Keratinocyte (primary cell): Measurements from ENCODE around the gene CCDC15. TPM values are rescaled to one million over a fixed set of nuclear protein-coding genes. Genes with fewer than 3 reads are reported as not detected.
A peak's percentile ranks its signal among the peaks of the same experiment; 100 is the strongest.

Source experiments
- DNase-seq: peaks from one replicate; pipeline ENCODE4 v3.0.0-alpha.2; 2011; ENCODE audit warnings: low read depth, missing footprints, low spot score
- FAIRE-seq: peaks from 2 replicates; lab custom pipeline; 2011; peaks lifted over from hg19 to GRCh38; lab: Jason Lieb, UNC
- H2AFZ ChIP-seq: 2 replicates; pipeline ENCODE4 v1.6.0; 2012; ENCODE audit warnings: low read length, control low read depth, inconsistent platforms; ENCODE audit not compliant: control insufficient read depth
- H3K27ac ChIP-seq: 2 replicates; pipeline ENCODE4 v1.5.1; 2011; ENCODE audit warnings: low read length; ENCODE audit not compliant: control insufficient read depth, insufficient read depth
- H3K27me3 ChIP-seq: 3 replicates; pipeline ENCODE4 v1.6.0; 2011; ENCODE audit warnings: low read length; ENCODE audit not compliant: control insufficient read depth, insufficient read depth; ENCODE audit errors: extremely low read depth
- H3K36me3 ChIP-seq, 2 experiments: 2 replicates in 1 of 2; 3 replicates in 1 of 2; pipeline ENCODE4 v1.5.1; 2011; ENCODE audit warnings: low read length in 2 of 2, mild to moderate bottlenecking in 1 of 2; ENCODE audit not compliant: control insufficient read depth in 2 of 2, insufficient read depth in 2 of 2; ENCODE audit errors: extremely low read depth in 1 of 2
- H3K4me1 ChIP-seq: 3 replicates; pipeline ENCODE4 v1.5.1; 2011; ENCODE audit warnings: low read length; ENCODE audit not compliant: control insufficient read depth, insufficient read depth; ENCODE audit errors: extremely low read depth
- H3K4me2 ChIP-seq: 3 replicates; pipeline ENCODE4 v1.6.0; 2011; ENCODE audit warnings: low read depth, low read length; ENCODE audit not compliant: control insufficient read depth, insufficient read depth; ENCODE audit errors: extremely low read depth
- H3K4me3 ChIP-seq, 3 experiments: fragments of 200-600 bp in 1 of 3; sonication (generic) in 1 of 3; 2 replicates in 2 of 3; 3 replicates in 1 of 3; pipeline ENCODE4 v1.5.1; 2011 to 2016; ENCODE audit warnings: low read length in 3 of 3, mild to moderate bottlenecking in 3 of 3, control low read depth in 2 of 3, inconsistent platforms in 1 of 3, low read depth in 1 of 3, mixed read lengths in 1 of 3, mixed run types in 1 of 3, moderate library complexity in 1 of 3; ENCODE audit not compliant: control insufficient read depth in 2 of 3, insufficient read depth in 2 of 3; ENCODE audit errors: extremely low read depth in 1 of 3
- H3K79me2 ChIP-seq: 2 replicates; pipeline ENCODE4 v1.6.0; 2012; ENCODE audit warnings: low read length; ENCODE audit not compliant: control insufficient read depth, insufficient read depth
- H3K9ac ChIP-seq: 3 replicates; pipeline ENCODE4 v1.6.0; 2011; ENCODE audit warnings: low read length; ENCODE audit not compliant: control insufficient read depth, insufficient read depth; ENCODE audit errors: extremely low read depth
- H3K9me1 ChIP-seq: 3 replicates; pipeline ENCODE4 v1.6.0; 2011; ENCODE audit warnings: low read length; ENCODE audit not compliant: control insufficient read depth, insufficient read depth; ENCODE audit errors: extremely low read depth
- H3K9me3 ChIP-seq: 2 replicates; pipeline ENCODE4 v1.5.1; 2012; ENCODE audit warnings: low read depth, low read length; ENCODE audit not compliant: control insufficient read depth
- H4K20me1 ChIP-seq: 3 replicates; pipeline ENCODE4 v1.6.0; 2011; ENCODE audit warnings: low read length; ENCODE audit not compliant: control insufficient read depth, insufficient read depth; ENCODE audit errors: extremely low read depth
- EZH2 ChIP-seq: IDR thresholded peaks from one replicate; pipeline ENCODE4 v1.6.1; 2012; ENCODE audit warnings: inconsistent platforms, mild to moderate bottlenecking, low read length, moderate library complexity
- dilution Hi-C: fragments of 300-500 bp; cut with MboI; formaldehyde crosslinking; loops from one replicate; pipeline ENCODE4 v1.7.0; 2020; ENCODE audit warnings: low sequenced_read_pairs; ENCODE audit not compliant: extremely low pct_ligation_motif_present
- polyA plus RNA-seq, 5 experiments: library from polyadenylated mRNA; depleted of rRNA in 3 of 5; stranded (reverse) in 3 of 5; stranded (forward) in 1 of 5; unstranded in 1 of 5; fragments of >200 nt; gene quantifications; 1 replicate in 1 of 5; 2 replicates in 3 of 5; 3 replicates in 1 of 5; pipeline versions ENCODE4 v1.2.1 to v1.2.3, GENCODE V29; 2011 to 2012; ENCODE audit warnings: missing spikeins in 2 of 5, low read depth in 1 of 5, low replicate concordance in 1 of 5
- TF ChIP-seq, protein P1 (sequence below), 3 experiments: IDR thresholded peaks in 1 of 3; conservative IDR thresholded peaks in 1 of 3; optimal IDR thresholded peaks in 1 of 3; 2 replicates in 2 of 3; 3 replicates in 1 of 3; pipeline versions ENCODE3 to v1.5.1; 2011; ENCODE audit warnings: low read length in 3 of 3, mild to moderate bottlenecking in 3 of 3, moderate library complexity in 2 of 3, control low read depth in 1 of 3, inconsistent platforms in 1 of 3; ENCODE audit not compliant: insufficient read depth in 2 of 3; ENCODE audit errors: extremely low read depth in 1 of 3

Gene CCDC15
- polyA plus RNA-seq, 1 donor (not counting 4 experiments of a cell fraction or from before 2014, with no cell fraction given), result 2.0 TPM

DNA sequence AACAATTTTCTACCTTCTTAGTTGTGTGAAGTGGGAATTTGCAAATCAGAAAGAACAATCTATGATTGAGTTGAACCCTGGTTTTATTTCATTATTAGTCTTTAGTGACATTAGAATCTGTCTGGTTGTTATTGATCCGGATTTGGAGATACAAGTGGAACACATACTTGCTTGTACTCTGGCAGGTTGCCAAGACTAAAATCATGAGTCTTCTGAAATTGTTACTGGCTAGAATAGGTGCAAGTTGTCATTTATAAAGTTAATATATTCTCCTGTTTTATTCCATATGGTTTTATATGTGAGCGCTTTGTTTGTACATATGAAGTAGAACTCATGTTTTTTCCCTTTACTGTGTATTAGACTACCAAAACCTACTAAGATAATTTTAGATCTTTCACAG, 23.0 kb downstream of the CCDC15 start:
- Histone ChIP-seq H3K79me2 (no peaks in the 10 kb centered on the region), H3K9me3 (no peaks in the 10 kb centered on the region), H3K36me3 (no peaks in the 10 kb centered on the region), H2AFZ (no peak overlapping the region), H4K20me1 (no peaks in the 10 kb centered on the region), H3K9me1 (no peaks in the 10 kb centered on the region), H3K4me3 (no peak overlapping the region), H3K27me3 (no peaks in the 10 kb centered on the region), H3K27ac (no peak overlapping the region), H3K9ac (no peak overlapping the region), H3K4me1 (no peaks in the 10 kb centered on the region), H3K4me2 (no peak overlapping the region)
- dilution Hi-C loops, result no loop called here
- FAIRE-seq, result peak; percentile 29
- TF ChIP-seq, protein P1, sequence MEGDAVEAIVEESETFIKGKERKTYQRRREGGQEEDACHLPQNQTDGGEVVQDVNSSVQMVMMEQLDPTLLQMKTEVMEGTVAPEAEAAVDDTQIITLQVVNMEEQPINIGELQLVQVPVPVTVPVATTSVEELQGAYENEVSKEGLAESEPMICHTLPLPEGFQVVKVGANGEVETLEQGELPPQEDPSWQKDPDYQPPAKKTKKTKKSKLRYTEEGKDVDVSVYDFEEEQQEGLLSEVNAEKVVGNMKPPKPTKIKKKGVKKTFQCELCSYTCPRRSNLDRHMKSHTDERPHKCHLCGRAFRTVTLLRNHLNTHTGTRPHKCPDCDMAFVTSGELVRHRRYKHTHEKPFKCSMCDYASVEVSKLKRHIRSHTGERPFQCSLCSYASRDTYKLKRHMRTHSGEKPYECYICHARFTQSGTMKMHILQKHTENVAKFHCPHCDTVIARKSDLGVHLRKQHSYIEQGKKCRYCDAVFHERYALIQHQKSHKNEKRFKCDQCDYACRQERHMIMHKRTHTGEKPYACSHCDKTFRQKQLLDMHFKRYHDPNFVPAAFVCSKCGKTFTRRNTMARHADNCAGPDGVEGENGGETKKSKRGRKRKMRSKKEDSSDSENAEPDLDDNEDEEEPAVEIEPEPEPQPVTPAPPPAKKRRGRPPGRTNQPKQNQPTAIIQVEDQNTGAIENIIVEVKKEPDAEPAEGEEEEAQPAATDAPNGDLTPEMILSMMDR (optimal IDR thresholded peaks at IDR 0.05 in 1 of 3, IDR thresholded peaks at IDR 0.05 in 1 of 3, conservative IDR thresholded peaks at IDR 0.05 in 1 of 3; ENCODE audit: extremely low read depth in 1 of 3, insufficient read depth in 2 of 3, low read length in 3 of 3), result no peak
- TF ChIP-seq EZH2, result no peak
- DNase-seq, result no peak

DNA sequence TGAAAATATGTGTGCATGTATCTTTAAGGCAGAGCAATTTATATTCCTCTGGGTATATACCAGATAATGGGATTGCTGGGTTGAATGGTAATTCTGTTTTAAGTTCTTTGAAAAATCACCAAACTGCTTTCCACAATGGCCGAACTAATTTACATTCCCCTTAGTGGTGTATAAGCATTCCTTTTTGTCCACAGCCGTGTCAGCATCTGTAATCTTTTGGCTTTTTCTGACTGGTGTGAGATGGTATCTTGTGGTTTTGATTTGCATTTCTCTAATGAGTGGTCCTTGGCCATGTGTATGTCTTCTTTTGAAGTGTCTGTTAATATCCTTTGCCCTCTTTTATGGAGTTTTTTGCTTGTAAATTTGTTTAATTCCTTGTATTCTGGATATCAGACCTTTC, 24.3 kb downstream of the CCDC15 start:
- H3K27ac ChIP-seq, result no peak overlapping the region
- H3K4me2 ChIP-seq, result no peak overlapping the region
- H4K20me1 ChIP-seq, result no peaks in the 10 kb centered on the region
- dilution Hi-C loops, result no loop called here
- DNase-seq (no peak), FAIRE-seq (no peak)
- H3K9ac ChIP-seq, result no peak overlapping the region
- H3K36me3 ChIP-seq, result no peaks in the 10 kb centered on the region
- no peak for TF ChIP-seq EZH2
- TF ChIP-seq, protein P1 (optimal IDR thresholded peaks at IDR 0.05 in 1 of 3, IDR thresholded peaks at IDR 0.05 in 1 of 3, conservative IDR thresholded peaks at IDR 0.05 in 1 of 3; ENCODE audit: extremely low read depth in 1 of 3, insufficient read depth in 2 of 3, low read length in 3 of 3), result no peak
- no peaks in the 10 kb centered on the region for H3K27me3 ChIP-seq
- no peaks in the 10 kb centered on the region for H3K9me1 ChIP-seq
- no peaks in the 10 kb centered on the region for H3K79me2 ChIP-seq
- no peak overlapping the region for H2AFZ ChIP-seq
- H3K4me1 ChIP-seq, result no peaks in the 10 kb centered on the region
- H3K9me3 ChIP-seq, result no peaks in the 10 kb centered on the region
- H3K4me3 ChIP-seq, result no peak overlapping the region
